ENCODE measurements around the gene DCAF15.
"Not testable (repeated sequence)": the region's sequence is repeated elsewhere in the genome, so short reads cannot be mapped to it uniquely, and the experiment has no call there.

DCAF15 gene

GRCh38 chr19:13960863-13961784, 8.8 kb downstream of the DCAF15 start:
- DNase-seq: no peak

- DNase-seq: no peak
Observed at GRCh38 chr19:13961826-13962698, 9.8 kb downstream of the DCAF15 start.

GRCh38 chr19:13962699-13963602, 10.6 kb downstream of the DCAF15 start:
- no peak for DNase-seq

- no peak for DNase-seq
Observed at GRCh38 chr19:13963603-13964105, 11.3 kb downstream of the DCAF15 start.

- DNase-seq: no peak
Observed at GRCh38 chr19:13964776-13965175, 12.5 kb downstream of the DCAF15 start.

GRCh38 chr19:13965377-13965896, 13.1 kb downstream of the DCAF15 start:
- no peak for DNase-seq

GRCh38 chr19:13965926-13966683, 13.8 kb downstream of the DCAF15 start:
- DNase-seq: no peak

- DNase-seq: no peak
Observed at GRCh38 chr19:13966684-13967128, 14.4 kb downstream of the DCAF15 start.

- not testable (repeated sequence) for DNase-seq
Observed at GRCh38 chr19:13967206-13967605, 14.9 kb downstream of the DCAF15 start.

GRCh38 chr19:13968383-13968935, 16.1 kb downstream of the DCAF15 start:
- DNase-seq: no peak

GRCh38 chr19:13968999-13969398, 16.7 kb downstream of the DCAF15 start:
- no peak for DNase-seq

GRCh38 chr19:13969897-13970296, 17.6 kb downstream of the DCAF15 start:
- DNase-seq: no peak

GRCh38 chr19:13971868-13972267, 19.6 kb downstream of the DCAF15 start:
- DNase-seq: not testable (repeated sequence)

GRCh38 chr19:13972368-13973155, 20.3 kb downstream of the DCAF15 start:
- DNase-seq: no peak

GRCh38 chr19:13973479-13973878, 21.2 kb downstream of the DCAF15 start:
- not testable (repeated sequence) for DNase-seq

GRCh38 chr19:13974073-13974472, 21.8 kb downstream of the DCAF15 start:
- no peak for DNase-seq

- DNase-seq: no peak
Observed at GRCh38 chr19:13975870-13976269, 23.6 kb downstream of the DCAF15 start.

- no peak for DNase-seq
Observed at GRCh38 chr19:13976446-13976845, 24.1 kb downstream of the DCAF15 start.

- DNase-seq: no peak
Observed at GRCh38 chr19:13977803-13978202, 25.5 kb downstream of the DCAF15 start.

All from cortex of kidney (tissue), 1 donor.